Measurements from ENCODE around the gene NOC2L. TPM values are rescaled to one million over a fixed set of nuclear protein-coding genes. Genes with fewer than 3 reads are reported as not detected.

Gene NOC2L
- total RNA-seq, 1 donor from 2014 or later, result 46.5 TPM

- TF ChIP-seq CTCF (IDR thresholded peaks at IDR 0.05), result no peak
- no peak overlapping the region for H3K4me3 ChIP-seq
- intact Hi-C loops (cut with DNase I), result no loop called here
- DNase-seq (no peak), ATAC-seq (no peak)
- peaks cover 56% of the 10 kb centered on the region for H3K27me3 ChIP-seq (ENCODE audit: low read depth)
- no peak overlapping the region for H3K27ac ChIP-seq
- H3K9me3 ChIP-seq, result no peaks in the 10 kb centered on the region
- no peaks in the 10 kb centered on the region for H3K36me3 ChIP-seq
- H3K4me1 ChIP-seq, result peaks cover 9% of the 10 kb centered on the region
Measured at GRCh38 chr1:930633-931138, 28.4 kb downstream of the NOC2L start.

GRCh38 chr1:929712-930632, 29.1 kb downstream of the NOC2L start:
- H3K27ac ChIP-seq, result no peak overlapping the region
- H3K9me3 ChIP-seq, result no peaks in the 10 kb centered on the region
- no peak for DNase-seq
- peaks cover 13% of the 10 kb centered on the region for H3K4me1 ChIP-seq
- no peak for TF ChIP-seq CTCF (IDR thresholded peaks at IDR 0.05)
- H3K4me3 ChIP-seq, result no peak overlapping the region
- no peak for ATAC-seq
- intact Hi-C loops (cut with DNase I), result no loop called here
- no peaks in the 10 kb centered on the region for H3K36me3 ChIP-seq
- H3K27me3 ChIP-seq (ENCODE audit: low read depth), result peaks cover 54% of the 10 kb centered on the region

GRCh38 chr1:928825-929661, 30.0 kb downstream of the NOC2L start:
- no peak overlapping the region for H3K27ac ChIP-seq
- H3K36me3 ChIP-seq, result no peaks in the 10 kb centered on the region
- H3K9me3 ChIP-seq, result no peaks in the 10 kb centered on the region
- no peak for DNase-seq
- intact Hi-C loops (cut with DNase I), result no loop called here
- no peak overlapping the region for H3K4me3 ChIP-seq
- peaks cover 18% of the 10 kb centered on the region for H3K4me1 ChIP-seq
- peaks cover 60% of the 10 kb centered on the region for H3K27me3 ChIP-seq (ENCODE audit: low read depth)
- no peak for TF ChIP-seq CTCF (IDR thresholded peaks at IDR 0.05)
- ATAC-seq, result no peak

GRCh38 chr1:927748-928147, 31.3 kb downstream of the NOC2L start:
- no peak for TF ChIP-seq CTCF (IDR thresholded peaks at IDR 0.05)
- Histone ChIP-seq H3K27me3 (ENCODE audit: low read depth) (peaks cover 60% of the 10 kb centered on the region), H3K9me3 (no peaks in the 10 kb centered on the region), H3K36me3 (no peaks in the 10 kb centered on the region), H3K4me3 (no peak overlapping the region), H3K27ac (no peak overlapping the region), H3K4me1 (peaks cover 25% of the 10 kb centered on the region)
- intact Hi-C loops (cut with DNase I), result no loop called here
- ATAC-seq (no peak), DNase-seq (no peak)

GRCh38 chr1:927234-927633, 31.8 kb downstream of the NOC2L start:
- Histone ChIP-seq H3K4me3 (no peak overlapping the region), H3K27me3 (ENCODE audit: low read depth) (peaks cover 60% of the 10 kb centered on the region), H3K36me3 (no peaks in the 10 kb centered on the region), H3K4me1 (peaks cover 22% of the 10 kb centered on the region), H3K9me3 (no peaks in the 10 kb centered on the region), H3K27ac (no peak overlapping the region)
- TF ChIP-seq CTCF (IDR thresholded peaks at IDR 0.05), result no peak
- DNase-seq, result no peak
- intact Hi-C loops (cut with DNase I), result no loop called here
- ATAC-seq, result no peak
